ENCODE measurements around the gene DOK6.
"Not testable (repeated sequence)": the region's sequence is repeated elsewhere in the genome, so short reads cannot be mapped to it uniquely, and the experiment has no call there.

Gene DOK6

GRCh38 chr18:69813559-69813958, 412.9 kb downstream of the DOK6 start:
- DNase-seq (ENCODE audit: low read depth in 2 of 2) = no peak

- DNase-seq (ENCODE audit: low read depth in 2 of 2) = no peak
Observed at GRCh38 chr18:69814861-69815385, 414.2 kb downstream of the DOK6 start.

GRCh38 chr18:69817335-69817940, 416.8 kb downstream of the DOK6 start:
- DNase-seq (ENCODE audit: low read depth in 2 of 2) = no peak

GRCh38 chr18:69819460-69819859, 418.8 kb downstream of the DOK6 start:
- no peak for DNase-seq (ENCODE audit: low read depth in 2 of 2)

- DNase-seq (ENCODE audit: low read depth in 2 of 2) = no peak
Observed at GRCh38 chr18:69820538-69820937, 419.9 kb downstream of the DOK6 start.

GRCh38 chr18:69830189-69830588, 429.5 kb downstream of the DOK6 start:
- no peak for DNase-seq (ENCODE audit: low read depth in 2 of 2)

- DNase-seq (ENCODE audit: low read depth in 2 of 2) = not testable (repeated sequence)
Observed at GRCh38 chr18:69834980-69835379, 434.3 kb downstream of the DOK6 start.

GRCh38 chr18:69838003-69838402, 437.3 kb downstream of the DOK6 start:
- no peak for DNase-seq (ENCODE audit: low read depth in 2 of 2)

- no peak for DNase-seq (ENCODE audit: low read depth in 2 of 2)
Observed at GRCh38 chr18:69838620-69839411, 438.1 kb downstream of the DOK6 start.

- DNase-seq (ENCODE audit: low read depth in 2 of 2) = no peak
Observed at GRCh38 chr18:69839497-69839896, 438.8 kb downstream of the DOK6 start.

- no peak for DNase-seq (ENCODE audit: low read depth in 2 of 2)
Observed at GRCh38 chr18:69840001-69840400, 439.3 kb downstream of the DOK6 start.

- DNase-seq (ENCODE audit: low read depth in 2 of 2) = no peak
Observed at GRCh38 chr18:69840445-69840844, 439.8 kb downstream of the DOK6 start.

GRCh38 chr18:69841117-69841516, 440.4 kb downstream of the DOK6 start:
- no peak for DNase-seq (ENCODE audit: low read depth in 2 of 2)

- DNase-seq (ENCODE audit: low read depth in 2 of 2) = no peak
Observed at GRCh38 chr18:69843015-69843414, 442.3 kb downstream of the DOK6 start.

GRCh38 chr18:69844656-69845055, 444.0 kb downstream of the DOK6 start:
- DNase-seq (ENCODE audit: low read depth in 2 of 2) = no peak

GRCh38 chr18:69845593-69846506, 445.2 kb downstream of the DOK6 start:
- no peak for DNase-seq (ENCODE audit: low read depth in 2 of 2)

- DNase-seq (ENCODE audit: low read depth in 2 of 2) = no peak
Observed at GRCh38 chr18:69853051-69853450, 452.4 kb downstream of the DOK6 start.

GRCh38 chr18:69854455-69854854, 453.8 kb downstream of the DOK6 start:
- DNase-seq (ENCODE audit: low read depth in 2 of 2) = no peak

GRCh38 chr18:69858897-69859296, 458.2 kb downstream of the DOK6 start:
- no peak for DNase-seq (ENCODE audit: low read depth in 2 of 2)

- DNase-seq (ENCODE audit: low read depth in 2 of 2) = not testable (repeated sequence)
Observed at GRCh38 chr18:69864802-69865201, 464.1 kb downstream of the DOK6 start.

- DNase-seq (ENCODE audit: low read depth in 2 of 2) = no peak
Observed at GRCh38 chr18:69865776-69866175, 465.1 kb downstream of the DOK6 start.

GRCh38 chr18:69866212-69866611, 465.5 kb downstream of the DOK6 start:
- DNase-seq (ENCODE audit: low read depth in 2 of 2) = no peak

All from stimulated activated CD8-positive, alpha-beta memory T cell treated with anti-CD3 and anti-CD28 coated beads, Interleukin-7, amount 100 ng/mL, for 4 hours (primary cell).